ENCODE measurements around the gene NAP1L1.

DNA sequence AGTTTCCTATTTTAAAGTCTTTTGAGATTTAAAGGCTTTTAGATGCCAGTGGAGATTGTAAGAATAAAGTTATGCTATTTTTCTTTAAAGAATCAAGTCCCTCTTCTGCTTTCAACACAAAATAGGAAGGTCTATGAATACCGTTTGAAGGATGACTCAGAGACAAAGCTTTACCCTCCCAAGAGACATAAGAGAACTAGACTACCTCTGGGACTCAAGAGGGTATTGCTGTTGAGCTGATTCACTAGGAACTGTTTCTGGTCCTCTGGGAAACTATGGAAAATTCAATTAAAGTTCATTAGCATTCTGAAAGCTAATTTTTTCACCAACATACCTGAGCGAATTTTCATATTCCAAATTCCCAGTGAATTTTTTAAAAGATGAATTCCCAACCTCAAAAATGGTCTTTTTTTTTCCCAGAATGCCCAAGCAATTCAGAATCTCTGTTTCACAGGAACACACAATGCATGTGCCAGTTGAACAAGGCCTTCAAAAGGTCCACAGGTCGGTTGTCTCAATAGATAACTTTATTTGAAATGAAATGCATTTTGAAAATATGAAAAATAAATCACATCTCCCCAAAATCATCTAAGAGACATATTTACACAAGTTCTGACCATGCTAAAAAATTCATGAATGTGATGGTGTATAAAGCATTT is 59.4 kb downstream of the NAP1L1 start:
- TF ChIP-seq POLR2AphosphoS5 (IDR thresholded peaks at IDR 0.05; ENCODE audit: low read depth, low read length) (no peak), SIN3A (IDR thresholded peaks at IDR 0.05; ENCODE audit: borderline replicate concordance, insufficient read depth, low read depth, low read length) (no peak)
- TF ChIP-seq, protein P1, sequence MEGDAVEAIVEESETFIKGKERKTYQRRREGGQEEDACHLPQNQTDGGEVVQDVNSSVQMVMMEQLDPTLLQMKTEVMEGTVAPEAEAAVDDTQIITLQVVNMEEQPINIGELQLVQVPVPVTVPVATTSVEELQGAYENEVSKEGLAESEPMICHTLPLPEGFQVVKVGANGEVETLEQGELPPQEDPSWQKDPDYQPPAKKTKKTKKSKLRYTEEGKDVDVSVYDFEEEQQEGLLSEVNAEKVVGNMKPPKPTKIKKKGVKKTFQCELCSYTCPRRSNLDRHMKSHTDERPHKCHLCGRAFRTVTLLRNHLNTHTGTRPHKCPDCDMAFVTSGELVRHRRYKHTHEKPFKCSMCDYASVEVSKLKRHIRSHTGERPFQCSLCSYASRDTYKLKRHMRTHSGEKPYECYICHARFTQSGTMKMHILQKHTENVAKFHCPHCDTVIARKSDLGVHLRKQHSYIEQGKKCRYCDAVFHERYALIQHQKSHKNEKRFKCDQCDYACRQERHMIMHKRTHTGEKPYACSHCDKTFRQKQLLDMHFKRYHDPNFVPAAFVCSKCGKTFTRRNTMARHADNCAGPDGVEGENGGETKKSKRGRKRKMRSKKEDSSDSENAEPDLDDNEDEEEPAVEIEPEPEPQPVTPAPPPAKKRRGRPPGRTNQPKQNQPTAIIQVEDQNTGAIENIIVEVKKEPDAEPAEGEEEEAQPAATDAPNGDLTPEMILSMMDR (IDR thresholded peaks at IDR 0.05): no peak
- TF ChIP-seq, protein P2, sequence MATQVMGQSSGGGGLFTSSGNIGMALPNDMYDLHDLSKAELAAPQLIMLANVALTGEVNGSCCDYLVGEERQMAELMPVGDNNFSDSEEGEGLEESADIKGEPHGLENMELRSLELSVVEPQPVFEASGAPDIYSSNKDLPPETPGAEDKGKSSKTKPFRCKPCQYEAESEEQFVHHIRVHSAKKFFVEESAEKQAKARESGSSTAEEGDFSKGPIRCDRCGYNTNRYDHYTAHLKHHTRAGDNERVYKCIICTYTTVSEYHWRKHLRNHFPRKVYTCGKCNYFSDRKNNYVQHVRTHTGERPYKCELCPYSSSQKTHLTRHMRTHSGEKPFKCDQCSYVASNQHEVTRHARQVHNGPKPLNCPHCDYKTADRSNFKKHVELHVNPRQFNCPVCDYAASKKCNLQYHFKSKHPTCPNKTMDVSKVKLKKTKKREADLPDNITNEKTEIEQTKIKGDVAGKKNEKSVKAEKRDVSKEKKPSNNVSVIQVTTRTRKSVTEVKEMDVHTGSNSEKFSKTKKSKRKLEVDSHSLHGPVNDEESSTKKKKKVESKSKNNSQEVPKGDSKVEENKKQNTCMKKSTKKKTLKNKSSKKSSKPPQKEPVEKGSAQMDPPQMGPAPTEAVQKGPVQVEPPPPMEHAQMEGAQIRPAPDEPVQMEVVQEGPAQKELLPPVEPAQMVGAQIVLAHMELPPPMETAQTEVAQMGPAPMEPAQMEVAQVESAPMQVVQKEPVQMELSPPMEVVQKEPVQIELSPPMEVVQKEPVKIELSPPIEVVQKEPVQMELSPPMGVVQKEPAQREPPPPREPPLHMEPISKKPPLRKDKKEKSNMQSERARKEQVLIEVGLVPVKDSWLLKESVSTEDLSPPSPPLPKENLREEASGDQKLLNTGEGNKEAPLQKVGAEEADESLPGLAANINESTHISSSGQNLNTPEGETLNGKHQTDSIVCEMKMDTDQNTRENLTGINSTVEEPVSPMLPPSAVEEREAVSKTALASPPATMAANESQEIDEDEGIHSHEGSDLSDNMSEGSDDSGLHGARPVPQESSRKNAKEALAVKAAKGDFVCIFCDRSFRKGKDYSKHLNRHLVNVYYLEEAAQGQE (IDR thresholded peaks at IDR 0.05; ENCODE audit: insufficient read depth in 1 of 2, low read depth in 2 of 2, low read length in 1 of 2): no peak

Measured in Panc1 (cell line).